Skeletal muscle cell (primary cell): ENCODE results near the gene NDN.

ENCODE experiments used
- DNase-seq: peaks from one replicate; pipeline ENCODE4 v3.0.0-alpha.2; 2010; ENCODE audit warnings: low read depth
- H3K4me3 ChIP-seq: 2 replicates; pipeline ENCODE4 v1.5.1; 2011; ENCODE audit warnings: low read depth, mild to moderate bottlenecking, control low read depth, low read length, moderate library complexity

Gene NDN

GRCh38 chr15:23645371-23646164 lies 41.5 kb downstream of the NDN start:
- no peak overlapping the region for H3K4me3 ChIP-seq
- no peak for DNase-seq

DNA sequence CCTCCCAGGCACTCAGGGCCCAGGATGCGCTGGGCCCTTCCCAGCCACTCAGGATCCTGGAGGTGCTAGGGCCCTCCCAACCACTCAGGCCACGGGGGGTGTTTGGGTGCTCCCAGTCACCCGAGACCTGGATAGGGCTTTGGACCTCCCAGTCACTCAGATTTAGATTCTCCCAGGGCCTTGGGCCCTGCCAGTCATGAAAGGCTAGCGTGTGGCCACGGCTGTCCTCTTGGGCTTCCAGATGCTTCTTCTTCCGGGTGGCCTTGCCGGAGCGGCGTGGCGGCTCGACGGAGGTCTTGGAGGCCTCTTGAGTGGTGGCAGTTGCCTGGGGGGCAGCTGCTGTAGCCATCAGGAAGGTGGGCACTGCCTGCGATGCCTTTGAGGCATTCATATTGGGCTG lies 42.3 kb downstream of the NDN start:
- no peak overlapping the region for H3K4me3 ChIP-seq
- DNase-seq = no peak

DNA sequence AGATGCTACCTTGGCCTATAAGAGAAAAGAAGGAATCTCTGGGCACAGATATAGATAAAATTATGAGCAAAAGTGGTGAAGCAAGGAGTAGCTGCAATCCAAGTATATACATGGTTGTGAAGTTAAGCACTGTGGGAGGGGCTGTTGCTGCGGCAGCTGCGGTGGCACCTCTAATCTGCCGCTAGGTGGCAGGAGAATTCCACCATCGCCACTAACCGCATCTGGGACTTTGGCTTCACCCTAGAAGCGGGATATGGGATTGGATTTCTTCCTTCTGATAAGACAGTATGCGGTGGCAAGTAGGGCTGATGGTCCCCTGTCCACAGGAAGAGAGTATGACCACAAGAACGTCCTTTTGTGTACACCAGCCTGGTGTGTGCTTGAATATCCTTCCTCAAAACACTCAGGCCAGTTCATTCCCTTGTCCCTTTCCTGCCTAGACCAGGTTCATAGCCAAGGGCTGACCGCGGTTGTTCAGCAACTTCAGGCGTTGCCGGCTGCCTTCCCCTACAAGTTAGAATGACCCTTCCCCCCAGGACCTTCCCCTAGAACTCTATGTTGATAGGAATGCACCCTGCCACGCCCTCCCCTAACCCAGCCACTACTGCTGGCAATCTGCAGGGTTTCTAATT lies 44.6 kb downstream of the NDN start:
- H3K4me3 ChIP-seq = no peak overlapping the region
- DNase-seq = no peak
